GM12878 (cell line): ENCODE results near the gene CARD19. TPM values are rescaled to one million over a fixed set of nuclear protein-coding genes. Genes with fewer than 3 reads are reported as not detected.

Experiments used
- ATAC-seq: fragments of 200-7000 bp; cut with Tn5 transposase; 3 replicates; pipeline ENCODE4 v1.9.1; 2020; ENCODE audit warnings: mild to moderate bottlenecking, moderate library complexity
- BruUV-seq: library from RNA; stranded (reverse); fragments of 400-500 nt; replicated peaks from 2 replicates; lab custom pipeline; 2021; lab: Mats Ljungman, UMichigan
- CTCF ChIA-PET: fragments of 300-600 bp; sonication (Branson Sonifier 250); formaldehyde crosslinking; extraction: SDS; loops from one replicate; lab custom pipeline; 2021; ENCODE audit warnings: inconsistent platforms; lab: Yijun Ruan, JAX
- POLR2A ChIA-PET: fragments of 350-600 bp; formaldehyde crosslinking; extraction: SDS; loops from one replicate; lab custom pipeline; 2021; ENCODE audit warnings: inconsistent platforms; lab: Charles Lee
- RAD21 ChIA-PET: fragments of 300-600 bp; sonication (Branson Sonifier 250); formaldehyde crosslinking; loops from one replicate; lab custom pipeline; 2023; ENCODE audit warnings: antibody characterized with exemption; ENCODE audit not compliant: unreplicated experiment; lab: Charles Lee
- SMC1A ChIA-PET: fragments of 300-600 bp; sonication (Branson Sonifier 250); formaldehyde crosslinking; loops from one replicate; lab custom pipeline; 2023; ENCODE audit not compliant: unreplicated experiment, uncharacterized antibody; lab: Charles Lee
- DNase-seq: peaks from one replicate; pipeline ENCODE4 v3.0.0-alpha.2; 2011; ENCODE audit warnings: low read depth, low spot score
- FAIRE-seq: peaks from 3 replicates; lab custom pipeline; 2011; peaks lifted over from hg19 to GRCh38; lab: Jason Lieb, UNC
- H2AFZ ChIP-seq: 2 replicates; pipeline ENCODE4 v1.6.0; 2011; ENCODE audit warnings: low read depth, low read length, control low read depth; ENCODE audit not compliant: control insufficient read depth
- H3K27ac ChIP-seq: 2 replicates; pipeline ENCODE4 v1.5.1; 2011; ENCODE audit warnings: control low read depth; ENCODE audit not compliant: control insufficient read depth, insufficient read depth
- H3K27me3 ChIP-seq, 2 experiments: replicated peaks in 1 of 2; 2 replicates each; pipeline versions ENCODE4 v1.6.0 to v1.6.1; 2011; ENCODE audit warnings: low read length in 1 of 2; ENCODE audit not compliant: control insufficient read depth in 2 of 2, insufficient read depth in 2 of 2
- H3K36me3 ChIP-seq, 2 experiments: 2 replicates each; pipeline ENCODE4 v1.5.1; 2011; ENCODE audit warnings: low read length in 1 of 2; ENCODE audit not compliant: control insufficient read depth in 2 of 2, insufficient read depth in 2 of 2
- H3K4me1 ChIP-seq: 2 replicates; pipeline ENCODE4 v1.6.1; 2011; ENCODE audit warnings: mild to moderate bottlenecking, low read length, moderate library complexity, mixed read lengths; ENCODE audit not compliant: control insufficient read depth, insufficient read depth
- H3K4me2 ChIP-seq: 2 replicates; pipeline ENCODE4 v1.6.0; 2011; ENCODE audit warnings: control low read depth; ENCODE audit not compliant: control insufficient read depth, insufficient read depth
- H3K4me3 ChIP-seq: fragments of 200-600 bp; sonication (generic); 2 replicates; pipeline ENCODE4 v1.5.1; 2016
- H3K79me2 ChIP-seq: 2 replicates; pipeline ENCODE4 v1.6.0; 2011; ENCODE audit warnings: low read length; ENCODE audit not compliant: control insufficient read depth, insufficient read depth
- H3K9ac ChIP-seq: 2 replicates; pipeline ENCODE4 v1.8.0; 2011; ENCODE audit warnings: low read length, control low read depth, mixed read lengths; ENCODE audit not compliant: control insufficient read depth, insufficient read depth
- H3K9me3 ChIP-seq: replicated peaks from 3 replicates; pipeline ENCODE4 v1.5.1; 2011; ENCODE audit warnings: mild to moderate bottlenecking, low read length; ENCODE audit not compliant: control insufficient read depth, insufficient read depth
- H4K20me1 ChIP-seq: 2 replicates; pipeline ENCODE4 v1.6.0; 2011; ENCODE audit not compliant: control insufficient read depth, insufficient read depth
- BCL11A ChIP-seq: IDR thresholded peaks from 2 replicates; pipeline ENCODE4 v1.6.1; 2011; ENCODE audit warnings: low read depth, low read length
- BMI1 ChIP-seq: fragments of 450-650 bp; IDR thresholded peaks from 2 replicates; pipeline ENCODE4 v1.6.1; 2016; ENCODE audit warnings: mild to moderate bottlenecking, moderate library complexity, borderline replicate concordance
- BRCA1 ChIP-seq: IDR thresholded peaks from 2 replicates; pipeline ENCODE4 v1.6.1; 2011; ENCODE audit warnings: low read depth, low read length, improper control_type of control experiment
- CEBPB ChIP-seq, 2 experiments: fragments of 150-350 bp in 1 of 2; IDR thresholded peaks; 2 replicates each; pipeline ENCODE4 v1.6.1; 2012 to 2014; ENCODE audit warnings: low read depth in 2 of 2, low read length in 2 of 2, borderline replicate concordance in 1 of 2, inconsistent platforms in 1 of 2
- E4F1 ChIP-seq: fragments of 450-650 bp; IDR thresholded peaks from 2 replicates; pipeline ENCODE4 v1.6.1; 2018; ENCODE audit warnings: borderline replicate concordance, mild to moderate bottlenecking; ENCODE audit not compliant: partially characterized antibody
- EED ChIP-seq: sonication (generic); IDR thresholded peaks from 2 replicates; pipeline ENCODE4 v1.6.1; 2016; ENCODE audit warnings: antibody characterized with exemption, low read depth
- EP300 ChIP-seq, 2 experiments: fragments of 150-350 bp in 1 of 2; IDR thresholded peaks; 2 replicates each; pipeline ENCODE4 v1.6.1; 2011 to 2012; ENCODE audit warnings: low read depth in 2 of 2, low read length in 2 of 2, borderline replicate concordance in 1 of 2, improper control_type of control experiment in 1 of 2, inconsistent platforms in 1 of 2; ENCODE audit not compliant: control insufficient read depth in 1 of 2
- FOXK2 ChIP-seq: fragments of 450-650 bp; IDR thresholded peaks from 2 replicates; pipeline ENCODE4 v1.6.1; 2017; ENCODE audit warnings: mild to moderate bottlenecking, moderate library complexity
- LARP7 ChIP-seq: fragments of 450-650 bp; IDR thresholded peaks from 2 replicates; pipeline ENCODE4 v1.6.1; 2017; ENCODE audit warnings: mild to moderate bottlenecking
- MEF2B ChIP-seq: fragments of 450-650 bp; IDR thresholded peaks from 2 replicates; pipeline ENCODE4 v1.6.1; 2018; ENCODE audit warnings: mild to moderate bottlenecking, moderate library complexity; ENCODE audit not compliant: partially characterized antibody, poor library complexity, severe bottlenecking
- NR2C1 ChIP-seq: fragments of 450-650 bp; IDR thresholded peaks from 2 replicates; pipeline ENCODE4 v1.6.1; 2017; ENCODE audit warnings: antibody characterized with exemption, mild to moderate bottlenecking, moderate library complexity
- PAX8 ChIP-seq: fragments of 450-650 bp; IDR thresholded peaks from 2 replicates; pipeline ENCODE4 v1.6.1; 2017; ENCODE audit warnings: mild to moderate bottlenecking, moderate library complexity
- RELB ChIP-seq: fragments of 450-650 bp; IDR thresholded peaks from 2 replicates; pipeline ENCODE4 v1.6.1; 2017; ENCODE audit warnings: low read depth, mild to moderate bottlenecking, moderate library complexity
- SMARCA5 ChIP-seq: fragments of 450-650 bp; IDR thresholded peaks from 2 replicates; pipeline ENCODE4 v1.6.1; 2017; ENCODE audit warnings: mild to moderate bottlenecking
- ZNF622 ChIP-seq: fragments of 450-650 bp; IDR thresholded peaks from 2 replicates; pipeline ENCODE4 v1.6.1; 2017; ENCODE audit warnings: mild to moderate bottlenecking, inconsistent platforms
- WGBS: methylation state at CpG from one replicate; pipeline ENCODE4 v1.1.6; 2016; ENCODE audit warnings: low lambda C conversion rate; ENCODE audit not compliant: insufficient replicate concordance, insufficient coverage; ENCODE audit errors: missing lambda C conversion rate; 5-methylcytosine and 5-hydroxymethylcytosine counted together
- in situ Hi-C: fragments of 300-500 bp; cut with MboI; formaldehyde crosslinking; loops from 9 replicates; pipeline ENCODE4 v1.14.3; 2018; ENCODE audit warnings: mixed read lengths
- intact Hi-C: fragments of 100-400 bp; cut with micrococcal nuclease; formaldehyde crosslinking; loops from one replicate; pipeline ENCODE4 v1.14.2; 2022; ENCODE audit not compliant: unreplicated experiment
- polyA plus RNA-seq, 11 experiments: library from polyadenylated mRNA; depleted of rRNA in 4 of 11; unstranded in 6 of 11; stranded (reverse) in 5 of 11; fragments of >200 nt; fragmentation: Nextera tagmentation in 4 of 11; fragmentation: Illumina TruSeq in 1 of 11; extraction: Ambion mirVana in 4 of 11; extraction: Trizol in 1 of 11; gene quantifications; 1 replicate in 1 of 11; 2 replicates in 10 of 11; pipeline versions ENCODE4 v1.2.1 to v1.2.3, GENCODE V29; 2011 to 2016; ENCODE audit warnings: inconsistent platforms in 2 of 11, missing spikeins in 2 of 11, low read depth in 1 of 11
- total RNA-seq, 4 experiments: library from RNA; depleted of rRNA in 3 of 4; stranded (reverse); fragments of >200 nt in 3 of 4; fragmentation: Illumina TruSeq in 1 of 4; extraction: Trizol in 1 of 4; gene quantifications; 2 replicates each; pipeline versions ENCODE4 v1.2.1 to v1.2.3, GENCODE V29; 2013 to 2021

The CARD19 gene
- total and polyA plus RNA-seq, 10 of the 15 experiments (the other 5 are each of a cell fraction or from before 2014, with no cell fraction given) = 0.61 to 41.6 (median 19.9) TPM

DNA sequence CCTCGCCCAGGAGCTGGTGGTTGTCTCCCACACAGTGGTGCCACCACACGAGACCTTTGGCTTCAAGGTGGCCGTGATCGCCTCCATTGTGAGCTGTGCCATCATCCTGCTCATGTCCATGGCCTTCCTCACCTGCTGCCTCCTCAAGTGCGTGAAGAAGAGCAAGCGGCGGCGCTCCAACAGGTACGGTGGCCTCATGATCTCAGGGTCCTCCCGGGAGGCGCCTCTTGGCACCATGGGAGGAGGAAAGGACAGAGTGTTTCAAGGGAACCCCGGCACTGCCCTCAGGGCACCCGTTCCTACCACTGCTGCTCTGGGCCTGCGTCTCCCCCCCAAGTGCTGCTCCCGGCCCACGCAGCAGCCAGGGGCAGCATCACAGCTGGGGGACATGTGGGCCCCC lies 18.2 kb upstream of the CARD19 start:
- ChIA-PET CTCF (no interaction called here), SMC1A (interaction anchor here (1.5 kb wide), 1 partner anchor 10 kb away, joined by 4 read pairs; no protein-coding TSS in a partner anchor), RAD21 (no interaction called here), POLR2A (no interaction called here)
- DNase-seq = no peak
- Histone ChIP-seq H3K4me1 (no peaks in the 10 kb centered on the region), H3K4me2 (no peak overlapping the region), H2AFZ (no peak overlapping the region), H3K36me3 (peaks cover 4 to 7% of the 10 kb centered on the region in 2 experiments; a peak in 3 of 4 replicates), H3K9ac (no peak overlapping the region), H4K20me1 (no peaks in the 10 kb centered on the region), H3K27me3 (no peaks in the 10 kb centered on the region), H3K9me3 (no peaks in the 10 kb centered on the region), H3K4me3 (no peak overlapping the region), H3K27ac (no peak overlapping the region), H3K79me2 (no peaks in the 10 kb centered on the region)
- intact Hi-C loops = no loop called here
- no TSS peak for BruUV-seq
- no peak for ATAC-seq
- TF ChIP-seq NR2C1 (no peak), EP300 (IDR thresholded peaks at IDR 0.05; ENCODE audit: borderline replicate concordance in 1 of 2, control insufficient read depth in 1 of 2, low read depth in 2 of 2, low read length in 2 of 2) (no peak), EED (no peak)
- WGBS = 97% methylated on average over 16 of the region's 16 CpGs
- in situ Hi-C loops = no loop called here
- no peak for FAIRE-seq

GRCh38 chr9:93079371-93079770 lies 16.6 kb upstream of the CARD19 start:
- Histone ChIP-seq H3K27me3 (no peaks in the 10 kb centered on the region), H4K20me1 (no peaks in the 10 kb centered on the region), H3K79me2 (no peaks in the 10 kb centered on the region), H3K4me1 (no peaks in the 10 kb centered on the region), H3K4me2 (no peak overlapping the region), H3K9me3 (no peaks in the 10 kb centered on the region; the same call in 2 of the 3 replicates), H3K4me3 (no peak overlapping the region), H3K36me3 (peaks cover 10% of the 10 kb centered on the region in 2 experiments; a peak in 3 of 4 replicates), H3K27ac (no peak overlapping the region), H2AFZ (no peak overlapping the region), H3K9ac (no peak overlapping the region)
- no peak for ATAC-seq
- in situ Hi-C loops (no loop called here), intact Hi-C loops (no loop called here)
- WGBS = 96% methylated on average over 13 of the region's 13 CpGs
- BruUV-seq = no TSS peak
- DNase-seq = no peak
- POLR2A ChIA-PET = interaction anchor here (0.5 to 0.6 kb wide), 2 partner anchors 46 to 123 kb away, joined by 3 to 6 read pairs; no protein-coding TSS in a partner anchor
- SMC1A ChIA-PET = interaction anchor here (0.5 to 0.6 kb wide), 2 partner anchors 107 to 1267 kb away, joined by 3 read pairs; no protein-coding TSS in a partner anchor
- RAD21 ChIA-PET = no interaction called here
- FAIRE-seq = no peak
- CTCF ChIA-PET = no interaction called here
- TF ChIP-seq FOXK2 = no peak
- no peak for TF ChIP-seq LARP7
- TF ChIP-seq RELB = no peak
- no peak for TF ChIP-seq BRCA1
- no peak for TF ChIP-seq ZNF622
- no peak for TF ChIP-seq BCL11A
- no peak for TF ChIP-seq E4F1
- TF ChIP-seq BMI1 = no peak
- TF ChIP-seq PAX8 = no peak
- no peak for TF ChIP-seq CEBPB (IDR thresholded peaks at IDR 0.05; ENCODE audit: borderline replicate concordance in 1 of 2, low read depth in 2 of 2, low read length in 2 of 2)
- no peak for TF ChIP-seq SMARCA5
- no peak for TF ChIP-seq MEF2B
